ENCODE measurements around the gene BCL6B. TPM values are rescaled to one million over a fixed set of nuclear protein-coding genes. Genes with fewer than 3 reads are reported as not detected.
A peak's percentile ranks its signal among the peaks of the same experiment; 100 is the strongest.

The BCL6B gene
- total RNA-seq, 2 experiments from 2014 or later: not detected

DNA sequence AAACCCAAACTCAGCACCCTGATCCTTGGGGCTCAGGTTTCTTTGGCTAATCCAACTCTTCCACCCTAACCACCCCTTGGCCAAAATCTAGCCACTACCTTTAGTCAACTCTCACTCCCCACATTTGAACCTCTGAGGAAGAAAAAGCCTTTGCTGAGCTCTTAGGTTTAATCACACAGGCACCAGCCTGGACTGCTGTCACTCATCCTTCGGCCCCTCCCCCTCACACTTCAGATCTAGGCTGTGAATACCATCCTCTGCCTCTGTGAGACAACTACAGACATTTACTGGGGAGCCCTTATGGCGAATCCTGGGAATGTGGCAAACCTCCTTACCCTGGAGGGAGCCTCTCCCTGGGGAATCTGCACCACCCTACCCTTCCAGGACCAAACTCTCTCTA lies 15.7 kb upstream of the BCL6B start:
- BruUV-seq (replicated peaks): no TSS peak
- H3K9me2 ChIP-seq (ENCODE audit: insufficient read depth, low read length): no peaks in the 10 kb centered on the region
- no peak overlapping the region for H3K4me2 ChIP-seq (ENCODE audit: low read length)
- ChIA-PET POLR2A (interaction anchor here (0.7 kb wide), 1 partner anchor 127 kb away, joined by 3 read pairs; no protein-coding TSS in a partner anchor), CTCF (ENCODE audit: unreplicated experiment) (no interaction called here)
- H3K9me3 ChIP-seq (ENCODE audit: low read length): no peaks in the 10 kb centered on the region
- no peak overlapping the region for H3K4me3 ChIP-seq (ENCODE audit: low read depth, low read length, poor library complexity, severe bottlenecking)
- no peak for DNase-seq (ENCODE audit: low spot score)
- H3K4me1 ChIP-seq (ENCODE audit: insufficient read depth, low read length, poor library complexity, severe bottlenecking): peaks cover 15% of the 10 kb centered on the region
- H3K27ac ChIP-seq (ENCODE audit: low read depth, low read length, poor library complexity, severe bottlenecking): no peak overlapping the region
- no peak overlapping the region for H2AFZ ChIP-seq (ENCODE audit: low read length)
- peaks cover 18% of the 10 kb centered on the region for H3K79me2 ChIP-seq (ENCODE audit: insufficient read depth, low read depth, low read length)
- TF ChIP-seq, protein P1, sequence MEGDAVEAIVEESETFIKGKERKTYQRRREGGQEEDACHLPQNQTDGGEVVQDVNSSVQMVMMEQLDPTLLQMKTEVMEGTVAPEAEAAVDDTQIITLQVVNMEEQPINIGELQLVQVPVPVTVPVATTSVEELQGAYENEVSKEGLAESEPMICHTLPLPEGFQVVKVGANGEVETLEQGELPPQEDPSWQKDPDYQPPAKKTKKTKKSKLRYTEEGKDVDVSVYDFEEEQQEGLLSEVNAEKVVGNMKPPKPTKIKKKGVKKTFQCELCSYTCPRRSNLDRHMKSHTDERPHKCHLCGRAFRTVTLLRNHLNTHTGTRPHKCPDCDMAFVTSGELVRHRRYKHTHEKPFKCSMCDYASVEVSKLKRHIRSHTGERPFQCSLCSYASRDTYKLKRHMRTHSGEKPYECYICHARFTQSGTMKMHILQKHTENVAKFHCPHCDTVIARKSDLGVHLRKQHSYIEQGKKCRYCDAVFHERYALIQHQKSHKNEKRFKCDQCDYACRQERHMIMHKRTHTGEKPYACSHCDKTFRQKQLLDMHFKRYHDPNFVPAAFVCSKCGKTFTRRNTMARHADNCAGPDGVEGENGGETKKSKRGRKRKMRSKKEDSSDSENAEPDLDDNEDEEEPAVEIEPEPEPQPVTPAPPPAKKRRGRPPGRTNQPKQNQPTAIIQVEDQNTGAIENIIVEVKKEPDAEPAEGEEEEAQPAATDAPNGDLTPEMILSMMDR (conservative IDR thresholded peaks at IDR 0.05; ENCODE audit: low read length): no peak
- TF ChIP-seq EZH2phosphoT487 (IDR thresholded peaks at IDR 0.05; ENCODE audit: borderline replicate concordance, low read depth, low read length): no peak
- no peaks in the 10 kb centered on the region; the same call in 1 of the 2 replicates for H4K20me1 ChIP-seq (ENCODE audit: insufficient read depth, low read length)
- peaks cover 20% of the 10 kb centered on the region for H3K36me3 ChIP-seq (ENCODE audit: insufficient read depth, low read length)
- intact Hi-C loops (cut with micrococcal nuclease; ENCODE audit: unreplicated experiment): no loop called here

DNA sequence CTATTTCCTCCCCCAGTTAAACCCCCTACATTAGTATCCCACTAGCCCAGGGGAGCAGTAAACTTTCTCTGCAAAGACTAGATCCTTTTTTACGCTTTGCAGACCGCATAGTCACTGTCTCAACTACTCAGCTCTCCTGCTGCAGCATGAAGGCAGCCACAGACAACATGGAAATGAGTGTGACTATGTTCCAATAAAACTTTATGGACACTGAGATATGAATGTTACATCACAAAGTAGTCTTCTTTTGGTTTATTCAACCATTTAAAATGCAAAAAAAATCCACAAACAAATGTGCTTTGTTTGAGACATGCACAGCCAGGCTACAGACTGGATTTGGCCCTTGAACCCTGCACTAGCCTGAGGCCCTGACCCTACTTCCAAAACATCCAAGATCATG lies 12.3 kb upstream of the BCL6B start:
- Histone ChIP-seq H3K36me3 (ENCODE audit: insufficient read depth, low read length) (peaks cover 16% of the 10 kb centered on the region), H3K4me1 (ENCODE audit: insufficient read depth, low read length, poor library complexity, severe bottlenecking) (peaks cover 16% of the 10 kb centered on the region), H3K9me3 (ENCODE audit: low read length) (no peaks in the 10 kb centered on the region), H2AFZ (ENCODE audit: low read length) (no peak overlapping the region), H3K27ac (ENCODE audit: low read depth, low read length, poor library complexity, severe bottlenecking) (no peak overlapping the region), H3K4me2 (ENCODE audit: low read length) (peak overlapping the region; percentile 99), H3K9me2 (ENCODE audit: insufficient read depth, low read length) (no peaks in the 10 kb centered on the region), H3K79me2 (ENCODE audit: insufficient read depth, low read depth, low read length) (peaks cover 34% of the 10 kb centered on the region), H4K20me1 (ENCODE audit: insufficient read depth, low read length) (no peaks in the 10 kb centered on the region), H3K4me3 (ENCODE audit: low read depth, low read length, poor library complexity, severe bottlenecking) (peak overlapping the region; percentile 82)
- no peak for TF ChIP-seq EZH2phosphoT487 (IDR thresholded peaks at IDR 0.05; ENCODE audit: borderline replicate concordance, low read depth, low read length)
- TF ChIP-seq, protein P1 (conservative IDR thresholded peaks at IDR 0.05; ENCODE audit: low read length): no peak
- ChIA-PET CTCF (ENCODE audit: unreplicated experiment) (interaction anchor here (0.6 kb wide), 1 partner anchor 168 kb away, joined by 5 read pairs; no protein-coding TSS in a partner anchor), POLR2A (no interaction called here)
- DNase-seq (ENCODE audit: low spot score): no peak
- BruUV-seq (replicated peaks): no TSS peak
- intact Hi-C loops (cut with micrococcal nuclease; ENCODE audit: unreplicated experiment): loop anchor here (5.0 kb wide), 1 partner anchor 153 kb away; no protein-coding TSS in a partner anchor

DNA sequence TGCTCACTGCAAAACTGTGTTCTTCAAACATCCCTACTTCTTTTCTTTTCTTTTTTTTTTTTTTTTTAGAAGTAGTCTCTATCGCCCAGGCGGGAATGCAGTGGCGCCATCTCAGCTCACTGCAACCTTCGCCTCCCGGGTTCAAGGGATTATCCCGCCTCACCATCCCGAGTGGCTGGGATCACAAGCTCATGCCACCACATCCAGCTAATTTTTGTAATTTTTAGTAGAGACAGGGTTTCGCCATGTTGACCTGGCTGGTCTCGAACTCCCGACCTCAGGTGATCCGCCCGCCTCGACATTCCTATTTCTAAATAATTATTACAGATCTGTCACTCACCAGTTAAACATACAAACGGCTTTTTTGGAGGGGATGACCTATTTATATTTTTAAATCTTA lies 11.4 kb upstream of the BCL6B start:
- H3K4me3 ChIP-seq (ENCODE audit: low read depth, low read length, poor library complexity, severe bottlenecking): peak overlapping the region; percentile 82
- no peaks in the 10 kb centered on the region for H3K9me2 ChIP-seq (ENCODE audit: insufficient read depth, low read length)
- H4K20me1 ChIP-seq (ENCODE audit: insufficient read depth, low read length): no peaks in the 10 kb centered on the region
- no peak for TF ChIP-seq EZH2phosphoT487 (IDR thresholded peaks at IDR 0.05; ENCODE audit: borderline replicate concordance, low read depth, low read length)
- TF ChIP-seq, protein P1 (conservative IDR thresholded peaks at IDR 0.05; ENCODE audit: low read length): no peak
- no peak for DNase-seq (ENCODE audit: low spot score)
- peaks cover 17% of the 10 kb centered on the region for H3K36me3 ChIP-seq (ENCODE audit: insufficient read depth, low read length)
- peak overlapping the region; percentile 99 for H3K4me2 ChIP-seq (ENCODE audit: low read length)
- intact Hi-C loops (cut with micrococcal nuclease; ENCODE audit: unreplicated experiment): loop anchor here (5.0 kb wide), 1 partner anchor 154 kb away; no protein-coding TSS in a partner anchor
- no peaks in the 10 kb centered on the region for H3K9me3 ChIP-seq (ENCODE audit: low read length)
- BruUV-seq (replicated peaks): no TSS peak
- H2AFZ ChIP-seq (ENCODE audit: low read length): peak overlapping the region; percentile 87; the same call in 1 of the 2 replicates
- H3K4me1 ChIP-seq (ENCODE audit: insufficient read depth, low read length, poor library complexity, severe bottlenecking): peaks cover 25% of the 10 kb centered on the region
- ChIA-PET CTCF (ENCODE audit: unreplicated experiment) (no interaction called here), POLR2A (interaction anchor here (0.6 kb wide), 1 partner anchor 659 kb away, joined by 4 read pairs; no protein-coding TSS in a partner anchor)
- H3K79me2 ChIP-seq (ENCODE audit: insufficient read depth, low read depth, low read length): peaks cover 34% of the 10 kb centered on the region
- peak overlapping the region; percentile 90 for H3K27ac ChIP-seq (ENCODE audit: low read depth, low read length, poor library complexity, severe bottlenecking)
